Trophoblast cell (in vitro differentiated cells and primary cell): ENCODE measurements around the gene TFB1M.

Experiments
- DNase-seq, 2 donors: peaks; one replicate each; pipeline ENCODE4 v3.0.0-alpha.2; 2016
- H2AFZ ChIP-seq: 2 replicates; pipeline ENCODE4 v1.6.1; 2013; ENCODE audit warnings: low read length, moderate library complexity, mild to moderate bottlenecking; ENCODE audit not compliant: insufficient read depth, poor library complexity
- H2AK5ac ChIP-seq: 2 replicates; pipeline ENCODE4 v1.6.1; 2013; ENCODE audit warnings: mild to moderate bottlenecking, low read length
- H2BK120ac ChIP-seq: 2 replicates; pipeline ENCODE4 v1.6.1; 2013; ENCODE audit warnings: low read length, mild to moderate bottlenecking, moderate library complexity; ENCODE audit not compliant: insufficient read depth, poor library complexity
- H2BK12ac ChIP-seq: 2 replicates; pipeline ENCODE4 v1.6.1; 2013; ENCODE audit warnings: mild to moderate bottlenecking, low read length, moderate library complexity
- H2BK5ac ChIP-seq: 2 replicates; pipeline ENCODE4 v1.6.1; 2013; ENCODE audit warnings: low read length, low read depth, moderate library complexity, mild to moderate bottlenecking; ENCODE audit not compliant: poor library complexity
- H3K14ac ChIP-seq: 2 replicates; pipeline ENCODE4 v1.6.1; 2013; ENCODE audit warnings: mild to moderate bottlenecking, low read length
- H3K18ac ChIP-seq: 2 replicates; pipeline ENCODE4 v1.6.1; 2013; ENCODE audit warnings: mild to moderate bottlenecking, low read length
- H3K23ac ChIP-seq: 2 replicates; pipeline ENCODE4 v1.6.1; 2013; ENCODE audit warnings: low read length
- H3K27ac ChIP-seq: 2 replicates; pipeline ENCODE4 v1.5.1; 2013; ENCODE audit warnings: low read depth, mild to moderate bottlenecking, inconsistent platforms, low read length, moderate library complexity
- H3K27me3 ChIP-seq: 2 replicates; pipeline ENCODE4 v1.6.1; 2013; ENCODE audit warnings: inconsistent platforms, mild to moderate bottlenecking, low read length, moderate library complexity; ENCODE audit not compliant: insufficient read depth
- H3K36me3 ChIP-seq, 2 experiments: 1 replicate in 1 of 2; 2 replicates in 1 of 2; pipeline ENCODE4 v1.6.1; 2013; ENCODE audit warnings: low read length in 2 of 2, mild to moderate bottlenecking in 2 of 2, moderate library complexity in 1 of 2; ENCODE audit not compliant: insufficient read depth in 2 of 2, control insufficient read depth in 1 of 2
- H3K4ac ChIP-seq: 2 replicates; pipeline ENCODE4 v1.6.1; 2013; ENCODE audit warnings: low read depth, mild to moderate bottlenecking, low read length, moderate library complexity
- H3K4me1 ChIP-seq, 2 experiments: 1 replicate in 1 of 2; 2 replicates in 1 of 2; pipeline ENCODE4 v1.6.1; 2013; ENCODE audit warnings: low read length in 2 of 2, mild to moderate bottlenecking in 2 of 2, moderate library complexity in 1 of 2; ENCODE audit not compliant: insufficient read depth in 2 of 2, control insufficient read depth in 1 of 2
- H3K4me2 ChIP-seq: 2 replicates; pipeline ENCODE4 v1.6.1; 2013; ENCODE audit warnings: inconsistent platforms, mild to moderate bottlenecking, low read length, moderate library complexity
- H3K4me3 ChIP-seq: 2 replicates; pipeline ENCODE4 v1.5.1; 2013; ENCODE audit warnings: mild to moderate bottlenecking, low read depth, low read length, inconsistent platforms
- H3K79me1 ChIP-seq: one replicate; pipeline ENCODE4 v1.6.1; 2013; ENCODE audit warnings: low read length
- H3K79me2 ChIP-seq: 2 replicates; pipeline ENCODE4 v1.6.1; 2013; ENCODE audit warnings: low read length, mild to moderate bottlenecking; ENCODE audit not compliant: control insufficient read depth, insufficient read depth, poor library complexity
- H3K9ac ChIP-seq: 2 replicates; pipeline ENCODE4 v1.6.1; 2013; ENCODE audit warnings: mild to moderate bottlenecking, low read length
- H3K9me3 ChIP-seq: 2 replicates; pipeline ENCODE4 v1.6.1; 2013; ENCODE audit warnings: low read depth, mild to moderate bottlenecking, control low read depth, inconsistent platforms, low read length; ENCODE audit not compliant: insufficient read depth
- H4K12ac ChIP-seq: 2 replicates; pipeline ENCODE4 v1.6.1; 2013; ENCODE audit warnings: low read depth, mild to moderate bottlenecking, low read length, moderate library complexity
- H4K8ac ChIP-seq: 2 replicates; pipeline ENCODE4 v1.6.1; 2013; ENCODE audit warnings: low read depth, mild to moderate bottlenecking, low read length, moderate library complexity
- H4K91ac ChIP-seq: one replicate; pipeline ENCODE4 v1.6.1; 2013; ENCODE audit warnings: low read depth, mild to moderate bottlenecking, low read length, moderate library complexity
- WGBS: extraction: QIAGEN DNeasy Blood & Tissue Kit; methylation state at CpG from one replicate; pipeline ENCODE4 v1.1.7; 2013; ENCODE audit warnings: missing lambda C conversion rate; ENCODE audit not compliant: insufficient read length, insufficient coverage; ENCODE audit errors: extremely low coverage; 5-methylcytosine and 5-hydroxymethylcytosine counted together

Gene TFB1M

GRCh38 chr6:155257796-155258195 is 56.5 kb downstream of the TFB1M start:
- no peaks in the 10 kb centered on the region for H3K9me3 ChIP-seq
- no peak overlapping the region for H3K14ac ChIP-seq
- no peak overlapping the region for H4K91ac ChIP-seq
- H4K12ac ChIP-seq, result no peak overlapping the region
- peaks cover 4 to 8% of the 10 kb centered on the region in 2 experiments for H3K4me1 ChIP-seq
- no peak overlapping the region for H3K4me3 ChIP-seq
- H2BK120ac ChIP-seq, result no peak overlapping the region
- peaks cover 14 to 23% of the 10 kb centered on the region in 2 experiments for H3K36me3 ChIP-seq
- no peak overlapping the region for H3K9ac ChIP-seq
- H4K8ac ChIP-seq, result no peak overlapping the region
- H3K4me2 ChIP-seq, result no peak overlapping the region
- WGBS, result no CpG with 5 or more reads among the region's 9 CpGs
- H3K27ac ChIP-seq, result no peak overlapping the region
- H2AFZ ChIP-seq, result no peak overlapping the region
- H3K18ac ChIP-seq, result no peak overlapping the region
- H3K23ac ChIP-seq, result no peak overlapping the region
- no peaks in the 10 kb centered on the region for H3K79me2 ChIP-seq
- H2BK5ac ChIP-seq, result no peak overlapping the region
- no peak overlapping the region for H3K4ac ChIP-seq
- no peak for DNase-seq
- peaks cover 2% of the 10 kb centered on the region for H3K79me1 ChIP-seq
- H2AK5ac ChIP-seq, result no peak overlapping the region
- H2BK12ac ChIP-seq, result no peak overlapping the region
- H3K27me3 ChIP-seq, result no peaks in the 10 kb centered on the region

- Histone ChIP-seq H2BK12ac (no peak overlapping the region), H3K14ac (no peak overlapping the region), H3K23ac (no peak overlapping the region), H3K4ac (no peak overlapping the region), H3K4me1 (peaks cover 4 to 7% of the 10 kb centered on the region in 2 experiments), H2AK5ac (no peak overlapping the region), H4K91ac (no peak overlapping the region), H2AFZ (no peak overlapping the region), H3K36me3 (peaks cover 14 to 23% of the 10 kb centered on the region in 2 experiments), H3K4me3 (no peak overlapping the region), H3K79me2 (no peaks in the 10 kb centered on the region), H3K4me2 (no peak overlapping the region), H3K79me1 (peaks cover 2% of the 10 kb centered on the region), H2BK120ac (no peak overlapping the region), H3K27me3 (no peaks in the 10 kb centered on the region), H2BK5ac (no peak overlapping the region), H3K27ac (no peak overlapping the region), H4K12ac (no peak overlapping the region), H3K18ac (no peak overlapping the region), H3K9ac (no peak overlapping the region), H3K9me3 (no peaks in the 10 kb centered on the region), H4K8ac (no peak overlapping the region)
- peak in 1 of 2 donors; percentile 53 for DNase-seq
- WGBS, result no CpG with 5 or more reads among the region's 13 CpGs
Observed at GRCh38 chr6:155256122-155256795, 58.0 kb downstream of the TFB1M start.

GRCh38 chr6:155254139-155254538 is 60.1 kb downstream of the TFB1M start:
- Histone ChIP-seq H2AFZ (no peak overlapping the region), H3K27ac (no peak overlapping the region), H3K18ac (no peak overlapping the region), H2BK120ac (no peak overlapping the region), H4K91ac (no peak overlapping the region), H4K8ac (no peak overlapping the region), H3K79me2 (no peaks in the 10 kb centered on the region), H2BK5ac (no peak overlapping the region), H3K23ac (no peak overlapping the region), H3K9ac (no peak overlapping the region), H3K4me1 (peaks cover 4 to 7% of the 10 kb centered on the region in 2 experiments), H3K9me3 (no peaks in the 10 kb centered on the region), H4K12ac (no peak overlapping the region), H3K4me3 (no peak overlapping the region), H3K14ac (no peak overlapping the region), H3K4me2 (no peak overlapping the region), H3K36me3 (peaks cover 13 to 16% of the 10 kb centered on the region in 2 experiments), H3K27me3 (no peaks in the 10 kb centered on the region), H2BK12ac (no peak overlapping the region), H3K79me1 (peaks cover 2% of the 10 kb centered on the region), H3K4ac (no peak overlapping the region), H2AK5ac (no peak overlapping the region)
- WGBS, result no CpG with 5 or more reads among the region's 10 CpGs
- DNase-seq, result no peak

- H3K79me1 ChIP-seq, result peaks cover 2% of the 10 kb centered on the region
- no peak overlapping the region for H3K18ac ChIP-seq
- peaks cover 9 to 11% of the 10 kb centered on the region in 2 experiments for H3K36me3 ChIP-seq
- H3K27me3 ChIP-seq, result no peaks in the 10 kb centered on the region
- H4K8ac ChIP-seq, result no peak overlapping the region
- no peak overlapping the region for H3K9ac ChIP-seq
- no peak overlapping the region for H2BK5ac ChIP-seq
- peak overlapping the region; percentile 61 for H3K27ac ChIP-seq
- no peak overlapping the region for H3K4me2 ChIP-seq
- no peak overlapping the region for H4K91ac ChIP-seq
- no peak overlapping the region for H2BK12ac ChIP-seq
- H3K4me3 ChIP-seq, result no peak overlapping the region
- no peaks in the 10 kb centered on the region for H3K79me2 ChIP-seq
- peaks cover 4 to 7% of the 10 kb centered on the region in 2 experiments for H3K4me1 ChIP-seq
- no peak overlapping the region for H2AK5ac ChIP-seq
- DNase-seq, result no peak
- H2AFZ ChIP-seq, result no peak overlapping the region
- no CpG with 5 or more reads among the region's 1 CpG for WGBS
- H3K4ac ChIP-seq, result no peak overlapping the region
- no peak overlapping the region for H3K23ac ChIP-seq
- no peaks in the 10 kb centered on the region for H3K9me3 ChIP-seq
- H4K12ac ChIP-seq, result no peak overlapping the region
- H3K14ac ChIP-seq, result no peak overlapping the region
- H2BK120ac ChIP-seq, result no peak overlapping the region
Observed at GRCh38 chr6:155253337-155253736, 60.9 kb downstream of the TFB1M start.
